Astrocyte (in vitro differentiated cells and primary cell): ENCODE measurements around the gene DPF3. TPM values are rescaled to one million over a fixed set of nuclear protein-coding genes. Genes with fewer than 3 reads are reported as not detected.

Source experiments
- DNase-seq: peaks from one replicate; pipeline ENCODE4 v3.0.0-alpha.2; 2010; ENCODE audit warnings: low read depth
- FAIRE-seq: peaks from 2 replicates; lab custom pipeline; 2011; peaks lifted over from hg19 to GRCh38; lab: Jason Lieb, UNC
- H2AFZ ChIP-seq: 2 replicates; pipeline ENCODE4 v1.6.0; 2012; ENCODE audit warnings: low read depth, low read length, inconsistent platforms
- H3K27ac ChIP-seq: 2 replicates; pipeline ENCODE4 v1.5.1; 2011; ENCODE audit warnings: low read depth, low read length, inconsistent platforms
- H3K27me3 ChIP-seq: 2 replicates; pipeline ENCODE4 v1.6.0; 2011; ENCODE audit warnings: low read length, inconsistent platforms; ENCODE audit not compliant: insufficient read depth
- H3K36me3 ChIP-seq: 2 replicates; pipeline ENCODE4 v1.5.1; 2011; ENCODE audit warnings: low read length, inconsistent platforms; ENCODE audit not compliant: insufficient read depth
- H3K4me1 ChIP-seq: 2 replicates; pipeline ENCODE4 v1.5.1; 2011; ENCODE audit warnings: low read length, inconsistent platforms; ENCODE audit not compliant: insufficient read depth
- H3K4me2 ChIP-seq: 2 replicates; pipeline ENCODE4 v1.6.0; 2012; ENCODE audit warnings: low read length, inconsistent platforms
- H3K4me3 ChIP-seq: 2 replicates; pipeline ENCODE4 v1.5.1; 2011; ENCODE audit warnings: low read depth, mild to moderate bottlenecking, low read length, inconsistent platforms; ENCODE audit not compliant: insufficient read depth
- H3K79me2 ChIP-seq: 2 replicates; pipeline ENCODE4 v1.6.0; 2012; ENCODE audit warnings: mild to moderate bottlenecking, low read length, inconsistent platforms; ENCODE audit not compliant: insufficient read depth
- H3K9ac ChIP-seq: 2 replicates; pipeline ENCODE4 v1.6.0; 2012; ENCODE audit warnings: mild to moderate bottlenecking, low read length, inconsistent platforms
- H3K9me3 ChIP-seq: 2 replicates; pipeline ENCODE4 v1.5.1; 2012; ENCODE audit warnings: low read depth, mild to moderate bottlenecking, low read length, inconsistent platforms; ENCODE audit not compliant: insufficient read depth
- H4K20me1 ChIP-seq: 2 replicates; pipeline ENCODE4 v1.6.0; 2012; ENCODE audit warnings: low read length, inconsistent platforms; ENCODE audit not compliant: insufficient read depth
- H3K27ac Mint-ChIP-seq: one replicate; pipeline ENCODE4 v1.8.0; 2021; ENCODE audit warnings: mild to moderate bottlenecking, mixed read lengths; ENCODE audit not compliant: unreplicated experiment
- H3K27me3 Mint-ChIP-seq: one replicate; pipeline ENCODE4 v1.8.0; 2021; ENCODE audit warnings: low read depth, mixed read lengths; ENCODE audit not compliant: unreplicated experiment
- H3K36me3 Mint-ChIP-seq: one replicate; pipeline ENCODE4 v1.8.0; 2021; ENCODE audit warnings: low read depth, mixed read lengths; ENCODE audit not compliant: unreplicated experiment
- H3K4me1 Mint-ChIP-seq: one replicate; pipeline ENCODE4 v1.8.0; 2021; ENCODE audit warnings: low read depth, mixed read lengths; ENCODE audit not compliant: unreplicated experiment
- H3K4me3 Mint-ChIP-seq: one replicate; pipeline ENCODE4 v1.8.0; 2021; ENCODE audit warnings: mild to moderate bottlenecking, moderate library complexity, mixed read lengths; ENCODE audit not compliant: unreplicated experiment
- H3K9me3 Mint-ChIP-seq: one replicate; pipeline ENCODE4 v1.8.0; 2021; ENCODE audit warnings: mild to moderate bottlenecking, mixed read lengths; ENCODE audit not compliant: unreplicated experiment
- EZH2 ChIP-seq: IDR thresholded peaks from 2 replicates; pipeline ENCODE4 v1.6.1; 2012; ENCODE audit warnings: mild to moderate bottlenecking, low read length, inconsistent platforms; ENCODE audit not compliant: insufficient read depth
- total RNA-seq: library from RNA; stranded (reverse); gene quantifications from 2 replicates; pipeline ENCODE4 v1.2.1, GENCODE V29; 2021
- TF ChIP-seq, protein P1 (sequence below): IDR thresholded peaks from 2 replicates; pipeline ENCODE4 v1.5.1; 2011; ENCODE audit warnings: low read depth, mild to moderate bottlenecking, inconsistent platforms, low read length, moderate library complexity; ENCODE audit not compliant: insufficient read depth

DPF3 gene
- total RNA-seq, 1 donor from 2014 or later = 2.4 TPM

DNA sequence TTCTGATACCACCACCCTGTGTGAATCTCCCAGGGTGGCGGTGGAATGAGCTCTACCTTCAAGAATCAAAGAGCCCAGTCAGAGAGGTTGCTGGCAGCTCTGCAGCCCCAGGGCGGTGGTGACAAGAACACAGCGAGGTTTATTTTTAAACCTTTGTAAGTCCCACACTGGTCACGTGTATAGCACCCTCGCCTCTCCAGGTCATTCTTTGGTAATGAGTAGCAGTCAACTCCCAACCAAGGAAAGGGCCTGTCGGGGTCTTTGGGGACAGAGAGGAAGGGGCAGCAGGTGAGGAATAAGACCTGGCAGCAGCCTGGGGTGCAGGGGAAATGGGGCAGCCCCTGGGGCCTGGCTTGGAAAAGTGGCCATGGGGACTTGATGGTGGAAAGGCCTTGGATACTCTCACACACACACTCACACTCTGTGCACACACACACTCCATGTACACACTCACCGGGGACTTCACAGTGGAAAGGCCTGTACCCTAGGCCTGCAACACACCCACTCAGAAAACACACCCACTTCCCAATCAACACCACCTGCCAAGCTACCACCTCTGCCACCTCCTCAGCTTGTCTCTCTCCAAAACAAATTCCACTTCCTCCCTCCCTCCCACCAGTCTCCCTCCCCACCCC, 178.6 kb downstream of the DPF3 start:
- H3K4me3 Mint-ChIP-seq = no peak overlapping the region
- H3K4me1 ChIP-seq = peaks cover 16% of the 10 kb centered on the region
- TF ChIP-seq, protein P1, sequence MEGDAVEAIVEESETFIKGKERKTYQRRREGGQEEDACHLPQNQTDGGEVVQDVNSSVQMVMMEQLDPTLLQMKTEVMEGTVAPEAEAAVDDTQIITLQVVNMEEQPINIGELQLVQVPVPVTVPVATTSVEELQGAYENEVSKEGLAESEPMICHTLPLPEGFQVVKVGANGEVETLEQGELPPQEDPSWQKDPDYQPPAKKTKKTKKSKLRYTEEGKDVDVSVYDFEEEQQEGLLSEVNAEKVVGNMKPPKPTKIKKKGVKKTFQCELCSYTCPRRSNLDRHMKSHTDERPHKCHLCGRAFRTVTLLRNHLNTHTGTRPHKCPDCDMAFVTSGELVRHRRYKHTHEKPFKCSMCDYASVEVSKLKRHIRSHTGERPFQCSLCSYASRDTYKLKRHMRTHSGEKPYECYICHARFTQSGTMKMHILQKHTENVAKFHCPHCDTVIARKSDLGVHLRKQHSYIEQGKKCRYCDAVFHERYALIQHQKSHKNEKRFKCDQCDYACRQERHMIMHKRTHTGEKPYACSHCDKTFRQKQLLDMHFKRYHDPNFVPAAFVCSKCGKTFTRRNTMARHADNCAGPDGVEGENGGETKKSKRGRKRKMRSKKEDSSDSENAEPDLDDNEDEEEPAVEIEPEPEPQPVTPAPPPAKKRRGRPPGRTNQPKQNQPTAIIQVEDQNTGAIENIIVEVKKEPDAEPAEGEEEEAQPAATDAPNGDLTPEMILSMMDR = no peak
- TF ChIP-seq EZH2 = no peak
- no peaks in the 10 kb centered on the region for H3K9me3 ChIP-seq
- no peaks in the 10 kb centered on the region for H4K20me1 ChIP-seq
- no peak overlapping the region for H2AFZ ChIP-seq
- peaks cover 2% of the 10 kb centered on the region for H3K36me3 ChIP-seq
- no peaks in the 10 kb centered on the region for H3K4me1 Mint-ChIP-seq
- DNase-seq (no peak), FAIRE-seq (no peak)
- H3K27me3 ChIP-seq = no peaks in the 10 kb centered on the region
- no peaks in the 10 kb centered on the region for H3K79me2 ChIP-seq
- no peak overlapping the region for H3K4me2 ChIP-seq
- peaks cover 3% of the 10 kb centered on the region for H3K9me3 Mint-ChIP-seq
- H3K36me3 Mint-ChIP-seq = peaks cover 4% of the 10 kb centered on the region
- H3K27ac Mint-ChIP-seq = no peak overlapping the region
- H3K27me3 Mint-ChIP-seq = peaks cover 5% of the 10 kb centered on the region
- H3K4me3 ChIP-seq = no peak overlapping the region
- no peak overlapping the region for H3K27ac ChIP-seq
- no peak overlapping the region for H3K9ac ChIP-seq

DNA sequence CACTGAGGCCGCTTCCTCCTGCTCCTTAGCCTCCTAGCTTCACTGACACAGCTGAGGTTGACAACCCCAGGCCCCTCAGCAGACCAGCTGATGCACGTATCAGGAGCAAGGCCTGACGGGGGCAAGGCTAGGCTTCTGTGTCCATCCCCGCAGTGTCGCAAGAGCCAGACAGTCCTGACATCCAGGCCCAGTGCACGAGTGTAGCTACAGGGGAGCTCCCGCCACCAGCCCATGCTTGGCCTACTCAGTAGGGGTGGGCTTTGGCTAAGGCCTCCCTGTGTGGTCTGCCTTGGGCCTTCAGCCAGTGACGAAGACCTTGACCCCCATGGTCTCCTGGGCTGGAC, 179.1 kb downstream of the DPF3 start:
- H3K9me3 ChIP-seq = no peaks in the 10 kb centered on the region
- peaks cover 5% of the 10 kb centered on the region for H3K27me3 Mint-ChIP-seq
- TF ChIP-seq, protein P1 = no peak
- no peak for TF ChIP-seq EZH2
- H3K27ac ChIP-seq = no peak overlapping the region
- FAIRE-seq = no peak
- peaks cover 4% of the 10 kb centered on the region for H3K36me3 Mint-ChIP-seq
- no peaks in the 10 kb centered on the region for H4K20me1 ChIP-seq
- H3K79me2 ChIP-seq = no peaks in the 10 kb centered on the region
- H3K27ac Mint-ChIP-seq = no peak overlapping the region
- no peaks in the 10 kb centered on the region for H3K4me1 Mint-ChIP-seq
- H3K9ac ChIP-seq = no peak overlapping the region
- H3K4me2 ChIP-seq = no peak overlapping the region
- H3K9me3 Mint-ChIP-seq = peaks cover 3% of the 10 kb centered on the region
- no peaks in the 10 kb centered on the region for H3K27me3 ChIP-seq
- no peak overlapping the region for H3K4me3 Mint-ChIP-seq
- H3K4me3 ChIP-seq = no peak overlapping the region
- DNase-seq = no peak
- peaks cover 16% of the 10 kb centered on the region for H3K4me1 ChIP-seq
- H2AFZ ChIP-seq = no peak overlapping the region
- peaks cover 2% of the 10 kb centered on the region for H3K36me3 ChIP-seq

DNA sequence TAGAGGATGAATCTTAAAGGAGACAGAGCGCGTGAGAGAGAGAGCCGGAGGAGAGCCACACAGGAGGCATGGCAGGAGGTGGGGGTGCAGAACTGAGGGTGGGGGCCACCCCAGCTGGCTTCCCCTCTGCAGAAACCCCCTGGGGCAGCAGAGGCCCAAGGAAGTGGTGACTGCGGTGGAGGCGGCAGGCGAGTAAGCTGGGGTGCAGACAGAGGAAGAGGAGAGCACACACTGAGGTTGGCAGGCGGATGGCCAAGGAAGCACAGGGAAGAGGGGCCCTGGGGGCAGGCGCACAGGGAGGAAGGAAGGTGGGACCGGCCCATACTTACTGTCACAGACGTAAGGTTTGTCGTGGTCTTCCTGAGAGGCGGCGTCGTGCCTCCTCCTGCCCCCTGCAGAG, 179.8 kb downstream of the DPF3 start:
- Mint-ChIP-seq H3K27me3 (peaks cover 5% of the 10 kb centered on the region), H3K36me3 (peaks cover 4% of the 10 kb centered on the region), H3K27ac (no peak overlapping the region), H3K4me3 (no peak overlapping the region), H3K9me3 (peaks cover 3% of the 10 kb centered on the region), H3K4me1 (peaks cover under 1% of the 10 kb centered on the region)
- no peak for FAIRE-seq
- Histone ChIP-seq H3K27ac (no peak overlapping the region), H3K36me3 (peaks cover 2% of the 10 kb centered on the region), H3K4me1 (peaks cover 21% of the 10 kb centered on the region), H3K9me3 (no peaks in the 10 kb centered on the region), H3K9ac (no peak overlapping the region), H3K79me2 (no peaks in the 10 kb centered on the region), H3K4me2 (no peak overlapping the region), H3K4me3 (no peak overlapping the region), H4K20me1 (no peaks in the 10 kb centered on the region), H3K27me3 (no peaks in the 10 kb centered on the region), H2AFZ (no peak overlapping the region)
- TF ChIP-seq, protein P1 = no peak
- TF ChIP-seq EZH2 = no peak
- no peak for DNase-seq
